GM23248 (cell line): ENCODE measurements around the gene C1orf21. TPM values are rescaled to one million over a fixed set of nuclear protein-coding genes. Genes with fewer than 3 reads are reported as not detected.

Experiments
- DNase-seq: peaks from one replicate; pipeline ENCODE4 v3.0.0-alpha.2; 2015
- H2AFZ ChIP-seq: fragments of 200-600 bp; sonication (generic); 2 replicates; pipeline ENCODE4 v1.6.1; 2016; ENCODE audit warnings: antibody characterized with exemption
- H3F3A ChIP-seq: fragments of 200-600 bp; sonication (generic); 2 replicates; pipeline ENCODE4 v1.6.1; 2016; ENCODE audit warnings: mild to moderate bottlenecking, antibody characterized with exemption, mixed run types; ENCODE audit not compliant: insufficient read depth
- H3K27ac ChIP-seq: fragments of 200-600 bp; sonication (generic); 2 replicates; pipeline ENCODE4 v1.5.1; 2016; ENCODE audit warnings: mild to moderate bottlenecking
- H3K27me3 ChIP-seq: fragments of 200-600 bp; sonication (generic); replicated peaks from 2 replicates; pipeline ENCODE4 v1.6.1; 2016; ENCODE audit warnings: mild to moderate bottlenecking; ENCODE audit not compliant: insufficient read depth
- H3K36me3 ChIP-seq: fragments of 200-600 bp; sonication (generic); 2 replicates; pipeline ENCODE4 v1.6.1; 2016; ENCODE audit warnings: low read depth, mild to moderate bottlenecking
- H3K4me1 ChIP-seq: fragments of 200-600 bp; sonication (generic); 2 replicates; pipeline ENCODE4 v1.6.1; 2016; ENCODE audit warnings: mild to moderate bottlenecking; ENCODE audit not compliant: insufficient read depth
- H3K4me2 ChIP-seq: fragments of 200-600 bp; sonication (generic); one replicate; pipeline ENCODE4 v1.6.1; 2016; ENCODE audit warnings: mild to moderate bottlenecking; ENCODE audit not compliant: unreplicated experiment
- H3K4me3 ChIP-seq: fragments of 200-600 bp; sonication (generic); 2 replicates; pipeline ENCODE4 v1.5.1; 2016; ENCODE audit warnings: mild to moderate bottlenecking
- H3K79me2 ChIP-seq: fragments of 200-600 bp; sonication (generic); 2 replicates; pipeline ENCODE4 v1.6.1; 2016; ENCODE audit warnings: mild to moderate bottlenecking; ENCODE audit not compliant: insufficient read depth
- H3K9ac ChIP-seq: fragments of 200-600 bp; sonication (generic); 2 replicates; pipeline ENCODE4 v1.6.1; 2016; ENCODE audit warnings: mild to moderate bottlenecking
- H3K9me2 ChIP-seq: fragments of 200-600 bp; sonication (generic); 2 replicates; pipeline ENCODE4 v1.6.1; 2016; ENCODE audit warnings: mixed run types, mild to moderate bottlenecking, moderate library complexity; ENCODE audit not compliant: insufficient read depth
- H3K9me3 ChIP-seq: fragments of 200-600 bp; sonication (generic); one replicate; pipeline ENCODE4 v1.6.1; 2017; ENCODE audit warnings: low read depth
- H4K20me1 ChIP-seq: fragments of 200-600 bp; sonication (generic); 2 replicates; pipeline ENCODE4 v1.6.0; 2016; ENCODE audit not compliant: insufficient read depth
- EZH2 ChIP-seq: fragments of 200-600 bp; sonication (generic); IDR thresholded peaks from 2 replicates; pipeline ENCODE4 v1.6.1; 2018; ENCODE audit warnings: antibody characterized with exemption, mild to moderate bottlenecking; ENCODE audit not compliant: insufficient read depth, poor library complexity, severe bottlenecking
- EZH2phosphoT487 ChIP-seq: fragments of 200-600 bp; sonication (generic); IDR thresholded peaks from 2 replicates; pipeline ENCODE4 v1.6.1; 2018; ENCODE audit warnings: antibody characterized with exemption, moderate library complexity, mild to moderate bottlenecking, low read depth; ENCODE audit not compliant: insufficient read depth
- WGBS, 2 experiments: methylation state at CpG; one replicate each; pipeline ENCODE4 v1.1.6; 2015 to 2017; ENCODE audit warnings: low lambda C conversion rate in 2 of 2, low coverage in 1 of 2; ENCODE audit errors: missing lambda C conversion rate in 2 of 2; 5-methylcytosine and 5-hydroxymethylcytosine counted together
- in situ Hi-C: fragments of 300-500 bp; cut with MboI; formaldehyde crosslinking; loops from 2 replicates; pipeline ENCODE4 v1.15.0; 2020
- polyA plus RNA-seq: library from polyadenylated mRNA; unstranded; fragments of >200 nt; fragmentation: Nextera tagmentation; extraction: Ambion mirVana; gene quantifications from 2 replicates; pipeline ENCODE4 v1.2.1, GENCODE V29; 2016
- total RNA-seq: library from RNA; depleted of rRNA; stranded (reverse); fragments of >200 nt; shearing (Covaris generic); gene quantifications from 2 replicates; pipeline ENCODE4 v1.2.3, GENCODE V29; 2014

C1orf21 gene
- total and polyA plus RNA-seq, 2 experiments from 2014 or later, result 16.7 to 20.0 TPM

DNA sequence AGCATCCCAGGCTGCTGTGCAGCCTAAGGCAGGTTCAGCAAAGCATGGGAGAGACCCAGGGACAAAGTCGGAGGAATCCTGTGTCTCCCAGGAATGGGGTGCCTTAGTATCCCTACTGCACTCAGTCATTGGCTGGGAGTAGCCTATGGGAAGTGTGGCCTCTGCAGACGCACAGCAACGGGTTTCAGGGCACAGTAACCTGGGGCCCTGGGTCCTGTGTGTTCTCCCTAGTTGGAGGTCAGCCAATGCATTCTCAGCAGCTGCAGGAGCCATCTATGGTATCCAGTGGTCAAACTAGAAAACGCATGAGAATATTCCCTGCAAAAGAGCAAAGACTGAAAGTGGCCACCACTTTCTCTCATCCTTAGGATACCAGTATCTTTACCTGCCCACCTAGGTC lies 13.7 kb upstream of the C1orf21 start:
- no peaks in the 10 kb centered on the region for H4K20me1 ChIP-seq
- no peak overlapping the region for H3K4me2 ChIP-seq
- H3K4me1 ChIP-seq, result peaks cover 7% of the 10 kb centered on the region; the same call in 1 of the 2 replicates
- H3K9me3 ChIP-seq, result no peaks in the 10 kb centered on the region
- H3K4me3 ChIP-seq, result no peak overlapping the region
- H3K79me2 ChIP-seq, result no peaks in the 10 kb centered on the region
- in situ Hi-C loops, result no loop called here
- no peaks in the 10 kb centered on the region for H3K9me2 ChIP-seq
- H2AFZ ChIP-seq, result no peak overlapping the region
- no peak for TF ChIP-seq EZH2phosphoT487
- no peak for TF ChIP-seq EZH2
- DNase-seq, result no peak
- H3K27me3 ChIP-seq, result no peaks in the 10 kb centered on the region
- no peaks in the 10 kb centered on the region for H3F3A ChIP-seq
- WGBS, 2 experiments, result 77 to 87% methylated on average over 4 of the region's 4 CpGs
- no peak overlapping the region for H3K27ac ChIP-seq
- no peaks in the 10 kb centered on the region for H3K36me3 ChIP-seq
- no peak overlapping the region for H3K9ac ChIP-seq

DNA sequence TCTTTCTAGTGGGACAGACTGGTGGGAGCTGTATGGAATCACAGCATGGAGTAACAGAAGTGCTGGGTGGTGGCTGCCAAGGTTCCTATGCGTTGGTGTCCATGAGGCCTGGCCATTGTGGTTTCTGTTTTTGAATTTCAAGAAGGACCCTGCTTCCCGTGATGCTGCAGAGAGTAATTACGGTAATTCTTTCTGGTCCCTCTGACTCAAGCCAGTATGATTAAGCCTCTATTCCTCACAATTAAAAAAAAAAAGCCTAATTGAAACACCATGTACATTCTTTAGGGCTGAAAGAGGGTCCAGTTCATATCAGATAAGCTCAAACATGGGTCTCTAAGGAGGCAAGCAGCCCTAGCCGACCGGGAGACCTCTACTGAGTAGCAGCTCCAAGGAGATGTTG lies 10.5 kb upstream of the C1orf21 start:
- DNase-seq, result peak; percentile 58
- Histone ChIP-seq H3K9me2 (no peaks in the 10 kb centered on the region), H3K36me3 (no peaks in the 10 kb centered on the region), H3F3A (no peaks in the 10 kb centered on the region), H4K20me1 (no peaks in the 10 kb centered on the region), H3K4me3 (no peak overlapping the region), H2AFZ (peak overlapping the region; percentile 65), H3K27me3 (no peaks in the 10 kb centered on the region), H3K4me2 (no peak overlapping the region), H3K9ac (no peak overlapping the region), H3K27ac (no peak overlapping the region), H3K9me3 (no peaks in the 10 kb centered on the region), H3K79me2 (no peaks in the 10 kb centered on the region), H3K4me1 (peaks cover 7% of the 10 kb centered on the region; the same call in 1 of the 2 replicates)
- 49 to 53% methylated on average over 5 of the region's 5 CpGs for WGBS, 2 experiments
- no peak for TF ChIP-seq EZH2
- no peak for TF ChIP-seq EZH2phosphoT487
- in situ Hi-C loops, result loop anchor here (25.0 kb wide), 1 partner anchor 289 kb away; no protein-coding TSS in a partner anchor

GRCh38 chr1:184379111-184379752 lies 7.6 kb upstream of the C1orf21 start:
- Histone ChIP-seq H3K4me2 (no peak overlapping the region), H3K36me3 (no peaks in the 10 kb centered on the region), H3K4me1 (peaks cover 7% of the 10 kb centered on the region; the same call in 1 of the 2 replicates), H2AFZ (no peak overlapping the region), H3K4me3 (no peak overlapping the region), H4K20me1 (no peaks in the 10 kb centered on the region), H3K9ac (no peak overlapping the region), H3K79me2 (no peaks in the 10 kb centered on the region), H3K27me3 (no peaks in the 10 kb centered on the region), H3K27ac (no peak overlapping the region), H3K9me3 (no peaks in the 10 kb centered on the region), H3F3A (no peaks in the 10 kb centered on the region), H3K9me2 (no peaks in the 10 kb centered on the region)
- no peak for DNase-seq
- in situ Hi-C loops, result loop anchor here (25.0 kb wide), 1 partner anchor 292 kb away; no protein-coding TSS in a partner anchor
- WGBS, 2 experiments, result 54% methylated on average over 6 of the region's 6 CpGs
- TF ChIP-seq EZH2, result no peak
- no peak for TF ChIP-seq EZH2phosphoT487

DNA sequence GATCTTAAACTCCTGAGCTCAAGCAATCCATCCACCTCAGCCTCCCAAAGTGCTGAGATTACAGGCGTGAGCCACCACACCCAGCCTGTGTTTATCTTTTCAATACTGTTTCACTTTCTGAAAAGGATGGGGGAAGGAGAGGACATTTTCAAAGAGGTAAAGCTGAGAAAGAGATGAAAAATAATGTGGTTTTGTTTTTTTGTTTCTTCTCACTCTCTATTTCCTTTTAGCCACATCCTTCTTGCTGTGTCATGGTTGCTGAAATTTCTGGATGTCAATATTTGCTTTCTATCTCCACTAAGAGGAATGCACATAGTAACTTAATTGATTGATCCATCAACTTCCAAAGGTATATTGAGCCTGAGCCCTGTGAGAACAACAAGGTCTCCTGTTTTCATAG lies 6.4 kb upstream of the C1orf21 start:
- Histone ChIP-seq H3F3A (0 out of 2 replicates have a peak, but pooled peaks cover 3% of the 10 kb centered on the region), H3K4me3 (no peak overlapping the region), H3K79me2 (no peaks in the 10 kb centered on the region), H3K36me3 (no peaks in the 10 kb centered on the region), H3K4me2 (no peak overlapping the region), H4K20me1 (no peaks in the 10 kb centered on the region), H2AFZ (no peak overlapping the region), H3K27me3 (no peaks in the 10 kb centered on the region), H3K27ac (no peak overlapping the region), H3K9ac (no peak overlapping the region), H3K9me3 (no peaks in the 10 kb centered on the region), H3K4me1 (peaks cover 7% of the 10 kb centered on the region; the same call in 1 of the 2 replicates), H3K9me2 (no peaks in the 10 kb centered on the region)
- TF ChIP-seq EZH2 (no peak), EZH2phosphoT487 (no peak)
- 93 to 94% methylated on average over 1 of the region's 1 CpG for WGBS, 2 experiments
- DNase-seq, result no peak
- in situ Hi-C loops, result loop anchor here (10.0 to 25.0 kb wide), 2 partner anchors 284 to 293 kb away; no protein-coding TSS in a partner anchor
